ENCODE measurements around the gene TMPRSS11F. TPM values are rescaled to one million over a fixed set of nuclear protein-coding genes. Genes with fewer than 3 reads are reported as not detected.
"Not testable (repeated sequence)": the region's sequence is repeated elsewhere in the genome, so short reads cannot be mapped to it uniquely, and the experiment has no call there.

Gene TMPRSS11F
- total RNA-seq (not detected), polyA plus RNA-seq (not detected), total RNA-seq (not detected)

DNA sequence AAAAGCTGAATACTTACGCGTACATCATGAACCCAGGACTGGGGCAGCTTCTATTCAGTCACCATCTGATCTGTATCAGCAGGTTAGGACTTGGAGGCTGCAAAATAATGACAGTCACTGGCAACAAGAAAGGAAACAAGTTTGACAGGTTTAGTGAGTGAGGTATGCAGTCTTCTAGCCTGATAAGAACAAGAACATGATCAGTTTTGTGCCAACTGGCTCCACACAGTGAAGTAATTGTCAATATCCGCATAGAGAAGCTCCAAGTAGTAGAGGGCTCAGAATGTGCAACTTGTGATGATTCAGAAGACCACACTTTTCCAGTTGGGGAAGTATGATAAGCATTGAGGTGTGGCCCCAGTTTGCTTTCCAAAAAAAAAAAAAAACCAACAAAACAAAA is at the start of gene TMPRSS11F:
TMPRSS11F (minus strand) TSS at position 77 of the 400 bp plus-strand sequence; CDS start at position 28, 49 bp downstream.
- Mint-ChIP-seq H3K9me3 (peaks cover 0 to 16% (median 8%) of the 10 kb centered on the region in 11 donors), H3K36me3 (peaks cover 0 to 4% (median 0%) of the 10 kb centered on the region in 5 donors), H3K27me3 (peaks cover 0 to 14% (median 4%) of the 10 kb centered on the region in 5 donors), H3K4me3 (no peak within 1 kb of the TSS), H3K4me1 (peaks cover 0 to 3% (median 0%) of the 10 kb centered on the region in 7 donors), H3K27ac (no peak within 1 kb of the TSS)
- intact Hi-C loops (cut with micrococcal nuclease): no loop called here
- ATAC-seq: no peak
- no peak within 1 kb of the TSS for H3K27ac ChIP-seq (ENCODE audit: low read depth, low read length)
- ChIA-PET POLR2A (no interaction called here), CTCF (no interaction called here)
- no peaks in the 10 kb centered on the region for H3K36me3 ChIP-seq (ENCODE audit: control insufficient read depth in 2 of 3, insufficient read depth in 3 of 3, low read length in 3 of 3)
- H3K9me3 ChIP-seq (ENCODE audit: control insufficient read depth in 2 of 3, low read length in 3 of 3): no peaks in the 10 kb centered on the region
- no peaks in the 10 kb centered on the region for H3K27me3 ChIP-seq (ENCODE audit: control insufficient read depth in 2 of 2, insufficient read depth in 2 of 2, low read length in 2 of 2)
- no peaks in the 10 kb centered on the region for H3K4me1 ChIP-seq (ENCODE audit: control insufficient read depth in 2 of 2, insufficient read depth in 2 of 2, low read length in 2 of 2)
- H3K4me3 ChIP-seq (ENCODE audit: low read length): no peak within 1 kb of the TSS
- DNase-seq: no peak

DNA sequence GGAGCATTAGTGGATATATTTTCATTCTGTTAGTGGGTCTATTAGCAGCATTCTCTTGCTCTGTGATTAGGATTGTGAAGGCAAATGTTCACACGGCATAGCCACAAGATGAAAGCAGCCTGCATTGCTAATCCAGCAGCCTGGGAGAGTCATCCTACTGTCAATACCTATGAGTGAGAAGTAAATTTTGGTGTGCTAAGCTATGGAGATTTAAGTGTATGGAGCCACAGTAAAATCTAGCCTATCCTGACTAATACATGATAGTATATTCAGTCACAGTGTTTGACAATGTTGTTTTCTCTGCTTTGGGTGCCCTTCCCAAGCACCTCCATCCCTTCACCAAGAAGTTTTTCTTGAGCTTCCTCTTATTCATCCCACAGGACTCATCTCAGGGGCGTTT is 47.2 kb upstream of the TMPRSS11F start:
- Mint-ChIP-seq H3K27ac (no peak overlapping the region), H3K9me3 (no peaks in the 10 kb centered on the region), H3K36me3 (no peaks in the 10 kb centered on the region), H3K27me3 (peaks cover 7 to 20% (median 17%) of the 10 kb centered on the region in 5 donors), H3K4me3 (no peak overlapping the region), H3K4me1 (peaks cover 0 to 4% (median 0%) of the 10 kb centered on the region in 7 donors)
- Histone ChIP-seq H3K36me3 (ENCODE audit: control insufficient read depth in 2 of 3, insufficient read depth in 3 of 3, low read length in 3 of 3) (no peaks in the 10 kb centered on the region), H3K4me1 (ENCODE audit: control insufficient read depth in 2 of 2, insufficient read depth in 2 of 2, low read length in 2 of 2) (no peaks in the 10 kb centered on the region), H3K9me3 (ENCODE audit: control insufficient read depth in 2 of 3, low read length in 3 of 3) (no peaks in the 10 kb centered on the region), H3K27ac (ENCODE audit: low read depth, low read length) (no peak overlapping the region), H3K27me3 (ENCODE audit: control insufficient read depth in 2 of 2, insufficient read depth in 2 of 2, low read length in 2 of 2) (no peaks in the 10 kb centered on the region), H3K4me3 (ENCODE audit: low read length) (no peak overlapping the region)
- CTCF ChIA-PET: no interaction called here
- intact Hi-C loops (cut with micrococcal nuclease): loop anchor here (5.0 kb wide), 3 partner anchors 200 to 1090 kb away; no protein-coding TSS in a partner anchor
- POLR2A ChIA-PET: no interaction called here
- ATAC-seq: no peak
- DNase-seq: no peak

DNA sequence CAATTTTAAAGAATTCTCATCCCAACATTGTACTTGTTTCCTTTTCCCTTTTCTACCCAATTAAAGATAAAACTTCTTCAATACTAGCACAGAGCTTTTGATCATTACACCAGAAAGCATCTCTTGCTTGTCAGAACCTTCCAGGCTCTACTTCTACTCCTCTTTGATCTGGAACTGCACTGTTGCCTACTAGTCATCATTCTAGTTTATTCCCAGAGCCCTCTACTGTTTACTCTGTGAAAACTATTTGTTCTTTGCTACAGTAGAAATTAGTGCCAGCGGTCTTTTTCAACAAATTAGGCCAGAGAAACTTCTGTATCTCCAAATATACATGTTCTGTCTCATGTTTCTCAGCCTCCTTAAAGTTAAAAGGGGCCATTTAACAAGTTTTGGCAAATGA is 46.8 kb upstream of the TMPRSS11F start:
- ChIA-PET CTCF (no interaction called here), POLR2A (no interaction called here)
- intact Hi-C loops (cut with micrococcal nuclease): loop anchor here (5.0 kb wide), 3 partner anchors 201 to 1089 kb away; no protein-coding TSS in a partner anchor

DNA sequence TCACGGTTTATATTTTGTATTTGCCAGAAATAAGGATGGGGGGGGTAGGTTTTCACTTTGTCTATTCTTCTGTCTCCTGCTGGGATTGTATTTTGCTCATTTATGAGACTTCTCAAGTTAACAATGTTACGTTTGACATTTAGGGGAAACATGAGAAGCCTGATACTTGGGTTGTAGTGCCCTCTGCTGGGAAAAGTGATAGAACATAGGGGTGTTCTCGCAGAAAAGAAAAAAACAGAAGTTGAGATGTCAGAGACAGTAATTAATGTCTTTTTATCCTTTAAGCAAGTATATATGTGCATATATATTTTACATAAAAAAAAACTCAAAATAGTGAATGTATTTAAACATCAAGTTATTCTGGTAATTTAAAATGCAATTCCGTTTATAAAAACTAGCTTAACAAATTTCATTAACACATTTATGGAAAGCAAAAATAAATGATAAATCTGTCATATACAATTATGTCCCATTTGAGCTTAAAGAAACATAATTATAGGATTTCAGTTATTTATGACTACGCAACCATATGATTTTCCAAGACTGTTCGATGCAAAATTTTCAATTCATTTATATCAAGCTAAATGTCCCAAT is 46.0 kb upstream of the TMPRSS11F start:
- no peak for ATAC-seq

More for the DNA sequence above, 46.8 kb upstream of the TMPRSS11F start:
- no peak overlapping the region for H3K27ac ChIP-seq (ENCODE audit: low read depth, low read length)
- ATAC-seq (no peak), DNase-seq (no peak)
- H3K27me3 Mint-ChIP-seq: peaks cover 7 to 20% (median 17%) of the 10 kb centered on the region in 5 donors
- peaks cover 0 to 4% (median 0%) of the 10 kb centered on the region in 7 donors for H3K4me1 Mint-ChIP-seq
- H3K9me3 Mint-ChIP-seq: no peaks in the 10 kb centered on the region
- H3K36me3 ChIP-seq (ENCODE audit: control insufficient read depth in 2 of 3, insufficient read depth in 3 of 3, low read length in 3 of 3): no peaks in the 10 kb centered on the region
- H3K4me3 Mint-ChIP-seq: no peak overlapping the region
- H3K4me1 ChIP-seq (ENCODE audit: control insufficient read depth in 2 of 2, insufficient read depth in 2 of 2, low read length in 2 of 2): no peaks in the 10 kb centered on the region
- no peak overlapping the region for H3K27ac Mint-ChIP-seq
- H3K4me3 ChIP-seq (ENCODE audit: low read length): no peak overlapping the region
- no peaks in the 10 kb centered on the region for H3K36me3 Mint-ChIP-seq
- no peaks in the 10 kb centered on the region for H3K27me3 ChIP-seq (ENCODE audit: control insufficient read depth in 2 of 2, insufficient read depth in 2 of 2, low read length in 2 of 2)
- no peaks in the 10 kb centered on the region for H3K9me3 ChIP-seq (ENCODE audit: control insufficient read depth in 2 of 3, low read length in 3 of 3)

DNA sequence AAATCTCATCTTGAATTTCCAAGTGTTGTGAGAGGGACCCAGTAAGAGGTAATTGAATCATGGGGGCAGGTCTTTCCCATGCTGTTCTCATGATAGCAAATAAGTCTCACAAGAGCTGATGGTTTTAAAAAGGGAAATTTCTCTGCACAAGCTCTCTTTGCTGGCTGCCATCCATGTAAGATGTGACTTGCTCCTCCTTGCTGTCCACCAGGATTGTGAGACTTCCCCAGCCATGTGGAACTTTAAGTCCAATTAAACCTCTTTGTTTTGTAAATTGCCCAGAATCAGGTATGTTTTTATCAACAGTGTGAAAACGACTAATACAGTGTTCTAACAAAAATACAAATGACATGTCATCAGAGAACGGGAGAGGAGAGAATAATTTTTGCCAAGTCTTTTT is 44.7 kb upstream of the TMPRSS11F start:
- POLR2A ChIA-PET; H3K4me1 ChIP-seq (ENCODE audit: control insufficient read depth in 2 of 2, insufficient read depth in 2 of 2, low read length in 2 of 2); H3K4me3 ChIP-seq (ENCODE audit: low read length); H3K27me3 ChIP-seq (ENCODE audit: control insufficient read depth in 2 of 2, insufficient read depth in 2 of 2, low read length in 2 of 2); ATAC-seq; H3K36me3 ChIP-seq (ENCODE audit: control insufficient read depth in 2 of 3, insufficient read depth in 3 of 3, low read length in 3 of 3); H3K9me3 Mint-ChIP-seq; H3K27ac ChIP-seq (ENCODE audit: low read depth, low read length); H3K36me3 Mint-ChIP-seq; H3K27ac Mint-ChIP-seq; H3K4me3 Mint-ChIP-seq; H3K9me3 ChIP-seq (ENCODE audit: control insufficient read depth in 2 of 3, low read length in 3 of 3); DNase-seq; H3K4me1 Mint-ChIP-seq; CTCF ChIA-PET: not testable (repeated sequence)
- intact Hi-C loops (cut with micrococcal nuclease): loop anchor here in 1 of 2 donors (2.0 kb wide), 1 partner anchor 626 kb away; no protein-coding TSS in a partner anchor
- H3K27me3 Mint-ChIP-seq: peaks cover 4 to 29% (median 17%) of the 10 kb centered on the region in 5 donors

More for the DNA sequence above, 46.0 kb upstream of the TMPRSS11F start:
- Histone ChIP-seq H3K27ac (ENCODE audit: low read depth, low read length) (no peak overlapping the region), H3K36me3 (ENCODE audit: control insufficient read depth in 2 of 3, insufficient read depth in 3 of 3, low read length in 3 of 3) (no peaks in the 10 kb centered on the region), H3K9me3 (ENCODE audit: control insufficient read depth in 2 of 3, low read length in 3 of 3) (no peaks in the 10 kb centered on the region), H3K4me3 (ENCODE audit: low read length) (no peak overlapping the region), H3K27me3 (ENCODE audit: control insufficient read depth in 2 of 2, insufficient read depth in 2 of 2, low read length in 2 of 2) (no peaks in the 10 kb centered on the region), H3K4me1 (ENCODE audit: control insufficient read depth in 2 of 2, insufficient read depth in 2 of 2, low read length in 2 of 2) (no peaks in the 10 kb centered on the region)
- Mint-ChIP-seq H3K9me3 (no peaks in the 10 kb centered on the region), H3K4me3 (no peak overlapping the region), H3K27me3 (peaks cover 5 to 20% (median 12%) of the 10 kb centered on the region in 5 donors), H3K27ac (no peak overlapping the region), H3K4me1 (peaks cover 0 to 4% (median 0%) of the 10 kb centered on the region in 7 donors), H3K36me3 (no peaks in the 10 kb centered on the region)
- intact Hi-C loops (cut with micrococcal nuclease): loop anchor here (1.0 to 5.0 kb wide), 6 partner anchors 187 to 1088 kb away; no protein-coding TSS in a partner anchor
- ChIA-PET CTCF (no interaction called here), POLR2A (no interaction called here)
- DNase-seq: peak in 6 of 9 donors; percentile 17 to 31 (median 22)

DNA sequence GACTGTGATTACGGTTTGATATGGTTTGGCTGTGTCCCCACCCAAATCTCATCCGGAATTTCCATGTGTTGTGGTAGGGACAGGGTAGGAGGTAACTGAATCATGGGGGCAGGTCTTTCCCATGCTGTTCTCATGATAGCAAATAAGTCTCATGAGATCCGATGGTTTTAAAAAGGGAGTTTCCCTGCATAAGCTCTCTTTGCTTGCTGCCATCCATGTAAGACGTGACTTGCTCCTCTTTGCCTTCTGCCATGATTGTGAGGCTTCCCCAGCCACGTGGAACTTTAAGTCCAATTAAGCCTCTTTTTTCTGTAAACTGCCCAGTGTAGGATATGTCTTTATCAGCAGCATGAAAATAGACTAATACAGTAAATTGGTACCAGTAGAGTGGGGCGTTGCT is 42.5 kb upstream of the TMPRSS11F start:
- CTCF ChIA-PET; H3K27ac ChIP-seq (ENCODE audit: low read depth, low read length); POLR2A ChIA-PET; DNase-seq; H3K27me3 ChIP-seq (ENCODE audit: control insufficient read depth in 2 of 2, insufficient read depth in 2 of 2, low read length in 2 of 2); H3K4me1 Mint-ChIP-seq; H3K4me3 Mint-ChIP-seq; intact Hi-C loops (cut with micrococcal nuclease); H3K4me3 ChIP-seq (ENCODE audit: low read length); ATAC-seq; H3K9me3 ChIP-seq (ENCODE audit: control insufficient read depth in 2 of 3, low read length in 3 of 3); H3K27ac Mint-ChIP-seq; H3K9me3 Mint-ChIP-seq; H3K36me3 ChIP-seq (ENCODE audit: control insufficient read depth in 2 of 3, insufficient read depth in 3 of 3, low read length in 3 of 3); H3K36me3 Mint-ChIP-seq; H3K4me1 ChIP-seq (ENCODE audit: control insufficient read depth in 2 of 2, insufficient read depth in 2 of 2, low read length in 2 of 2): not testable (repeated sequence)
- H3K27me3 Mint-ChIP-seq: peaks cover 0 to 35% (median 21%) of the 10 kb centered on the region in 5 donors

DNA sequence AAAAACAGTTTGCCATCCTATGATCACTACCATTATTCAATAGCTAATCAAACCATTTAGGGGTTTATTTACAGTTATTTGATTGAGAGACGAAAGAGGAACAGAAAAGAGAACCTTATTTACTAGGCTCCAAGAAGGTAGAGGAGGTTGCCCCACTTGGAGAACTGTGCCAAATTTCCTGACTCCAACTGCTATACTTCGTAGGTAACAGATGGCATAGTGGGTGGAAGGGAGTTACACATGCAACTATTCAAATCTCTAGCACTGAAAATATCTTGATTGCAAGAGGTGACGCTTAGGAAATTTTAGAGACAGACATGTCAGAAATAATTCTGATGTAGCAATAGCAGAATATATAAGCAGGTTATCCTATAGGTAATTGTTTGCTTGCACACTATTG is 38.0 kb upstream of the TMPRSS11F start:
- CTCF ChIA-PET: no interaction called here
- Mint-ChIP-seq H3K36me3 (no peaks in the 10 kb centered on the region), H3K4me3 (no peak overlapping the region), H3K4me1 (no peaks in the 10 kb centered on the region), H3K27me3 (peaks cover 0 to 25% (median 13%) of the 10 kb centered on the region in 5 donors), H3K27ac (no peak overlapping the region), H3K9me3 (no peaks in the 10 kb centered on the region)
- DNase-seq (no peak), ATAC-seq (no peak)
- Histone ChIP-seq H3K4me3 (ENCODE audit: low read length) (no peak overlapping the region), H3K27ac (ENCODE audit: low read depth, low read length) (no peak overlapping the region), H3K27me3 (ENCODE audit: control insufficient read depth in 2 of 2, insufficient read depth in 2 of 2, low read length in 2 of 2) (no peaks in the 10 kb centered on the region), H3K4me1 (ENCODE audit: control insufficient read depth in 2 of 2, insufficient read depth in 2 of 2, low read length in 2 of 2) (no peaks in the 10 kb centered on the region), H3K36me3 (ENCODE audit: control insufficient read depth in 2 of 3, insufficient read depth in 3 of 3, low read length in 3 of 3) (no peaks in the 10 kb centered on the region), H3K9me3 (ENCODE audit: control insufficient read depth in 2 of 3, low read length in 3 of 3) (no peaks in the 10 kb centered on the region)
- POLR2A ChIA-PET: no interaction called here
- intact Hi-C loops (cut with micrococcal nuclease): no loop called here

All from naive thymus-derived CD4-positive, alpha-beta T cell (primary cell).